Astrocyte of the cerebellum (primary cell): ENCODE measurements around the gene FGFRL1.
A peak's percentile ranks its signal among the peaks of the same experiment; 100 is the strongest.
"Not testable (repeated sequence)": the region's sequence is repeated elsewhere in the genome, so short reads cannot be mapped to it uniquely, and the experiment has no call there.

Experiments
- DNase-seq: peaks from one replicate; pipeline ENCODE4 v3.0.0-alpha.2; 2011; ENCODE audit warnings: low read depth
- H3K4me3 ChIP-seq: 2 replicates; pipeline ENCODE4 v1.5.1; 2011; ENCODE audit warnings: mild to moderate bottlenecking, low read depth, low read length, moderate library complexity
- CTCF ChIP-seq: IDR thresholded peaks from 2 replicates; pipeline ENCODE4 v1.5.1; 2012; ENCODE audit warnings: low read length, low read depth, moderate library complexity, mild to moderate bottlenecking; ENCODE audit errors: missing control alignments
- in situ Hi-C: cut with HindIII; loops from 2 replicates; pipeline ENCODE4 v1.10.0; 2017; ENCODE audit warnings: low sequenced_read_pairs

The FGFRL1 gene

GRCh38 chr4:995311-996026 lies 16.0 kb upstream of the FGFRL1 start:
- no peak for TF ChIP-seq CTCF
- DNase-seq, result no peak
- no peak overlapping the region for H3K4me3 ChIP-seq
- in situ Hi-C loops, result no loop called here

- in situ Hi-C loops, result no loop called here
- DNase-seq, result no peak
- H3K4me3 ChIP-seq, result no peak overlapping the region
- no peak for TF ChIP-seq CTCF
These were observed 15.1 kb upstream of the FGFRL1 start for GRCh38 chr4:996030-996996.

- in situ Hi-C loops, result no loop called here
- no peak for TF ChIP-seq CTCF
- no peak overlapping the region for H3K4me3 ChIP-seq
- no peak for DNase-seq
These were observed 14.4 kb upstream of the FGFRL1 start for GRCh38 chr4:996997-997374.

GRCh38 chr4:997375-998071 lies 13.9 kb upstream of the FGFRL1 start:
- H3K4me3 ChIP-seq, result peak overlapping the region; percentile 14
- in situ Hi-C loops, result no loop called here
- DNase-seq, result no peak
- no peak for TF ChIP-seq CTCF

- TF ChIP-seq CTCF, result no peak
- no peak overlapping the region for H3K4me3 ChIP-seq
- no peak for DNase-seq
- in situ Hi-C loops, result no loop called here
These were observed 13.2 kb upstream of the FGFRL1 start for GRCh38 chr4:998096-998691.

- DNase-seq, H3K4me3 ChIP-seq, in situ Hi-C loops: not testable (repeated sequence)
These were observed 12.1 kb upstream of the FGFRL1 start for GRCh38 chr4:999240-999863.
